T-helper 1 cell treated with Interleukin-12 subunit alpha and Interleukin-12 subunit beta and Interleukin-4 antibody, amounts not matched to agents 30 ng/mL and 1 ng/mL, for 36 hours (primary cell): ENCODE results near the gene FREM2. TPM values are rescaled to one million over a fixed set of nuclear protein-coding genes. Genes with fewer than 3 reads are reported as not detected.

Experiments used
- intact Hi-C: fragments of 100-400 bp; cut with micrococcal nuclease; formaldehyde crosslinking; loops from one replicate; pipeline ENCODE4 v1.15.1; 2024
- total RNA-seq: library from RNA; stranded (reverse); gene quantifications from 2 replicates; pipeline ENCODE4 v1.2.3, GENCODE V29; 2022

FREM2 gene, protein sequence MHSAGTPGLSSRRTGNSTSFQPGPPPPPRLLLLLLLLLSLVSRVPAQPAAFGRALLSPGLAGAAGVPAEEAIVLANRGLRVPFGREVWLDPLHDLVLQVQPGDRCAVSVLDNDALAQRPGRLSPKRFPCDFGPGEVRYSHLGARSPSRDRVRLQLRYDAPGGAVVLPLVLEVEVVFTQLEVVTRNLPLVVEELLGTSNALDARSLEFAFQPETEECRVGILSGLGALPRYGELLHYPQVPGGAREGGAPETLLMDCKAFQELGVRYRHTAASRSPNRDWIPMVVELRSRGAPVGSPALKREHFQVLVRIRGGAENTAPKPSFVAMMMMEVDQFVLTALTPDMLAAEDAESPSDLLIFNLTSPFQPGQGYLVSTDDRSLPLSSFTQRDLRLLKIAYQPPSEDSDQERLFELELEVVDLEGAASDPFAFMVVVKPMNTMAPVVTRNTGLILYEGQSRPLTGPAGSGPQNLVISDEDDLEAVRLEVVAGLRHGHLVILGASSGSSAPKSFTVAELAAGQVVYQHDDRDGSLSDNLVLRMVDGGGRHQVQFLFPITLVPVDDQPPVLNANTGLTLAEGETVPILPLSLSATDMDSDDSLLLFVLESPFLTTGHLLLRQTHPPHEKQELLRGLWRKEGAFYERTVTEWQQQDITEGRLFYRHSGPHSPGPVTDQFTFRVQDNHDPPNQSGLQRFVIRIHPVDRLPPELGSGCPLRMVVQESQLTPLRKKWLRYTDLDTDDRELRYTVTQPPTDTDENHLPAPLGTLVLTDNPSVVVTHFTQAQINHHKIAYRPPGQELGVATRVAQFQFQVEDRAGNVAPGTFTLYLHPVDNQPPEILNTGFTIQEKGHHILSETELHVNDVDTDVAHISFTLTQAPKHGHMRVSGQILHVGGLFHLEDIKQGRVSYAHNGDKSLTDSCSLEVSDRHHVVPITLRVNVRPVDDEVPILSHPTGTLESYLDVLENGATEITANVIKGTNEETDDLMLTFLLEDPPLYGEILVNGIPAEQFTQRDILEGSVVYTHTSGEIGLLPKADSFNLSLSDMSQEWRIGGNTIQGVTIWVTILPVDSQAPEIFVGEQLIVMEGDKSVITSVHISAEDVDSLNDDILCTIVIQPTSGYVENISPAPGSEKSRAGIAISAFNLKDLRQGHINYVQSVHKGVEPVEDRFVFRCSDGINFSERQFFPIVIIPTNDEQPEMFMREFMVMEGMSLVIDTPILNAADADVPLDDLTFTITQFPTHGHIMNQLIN (N-terminal part only)
- 0.15 TPM in 2 replicates for total RNA-seq

DNA sequence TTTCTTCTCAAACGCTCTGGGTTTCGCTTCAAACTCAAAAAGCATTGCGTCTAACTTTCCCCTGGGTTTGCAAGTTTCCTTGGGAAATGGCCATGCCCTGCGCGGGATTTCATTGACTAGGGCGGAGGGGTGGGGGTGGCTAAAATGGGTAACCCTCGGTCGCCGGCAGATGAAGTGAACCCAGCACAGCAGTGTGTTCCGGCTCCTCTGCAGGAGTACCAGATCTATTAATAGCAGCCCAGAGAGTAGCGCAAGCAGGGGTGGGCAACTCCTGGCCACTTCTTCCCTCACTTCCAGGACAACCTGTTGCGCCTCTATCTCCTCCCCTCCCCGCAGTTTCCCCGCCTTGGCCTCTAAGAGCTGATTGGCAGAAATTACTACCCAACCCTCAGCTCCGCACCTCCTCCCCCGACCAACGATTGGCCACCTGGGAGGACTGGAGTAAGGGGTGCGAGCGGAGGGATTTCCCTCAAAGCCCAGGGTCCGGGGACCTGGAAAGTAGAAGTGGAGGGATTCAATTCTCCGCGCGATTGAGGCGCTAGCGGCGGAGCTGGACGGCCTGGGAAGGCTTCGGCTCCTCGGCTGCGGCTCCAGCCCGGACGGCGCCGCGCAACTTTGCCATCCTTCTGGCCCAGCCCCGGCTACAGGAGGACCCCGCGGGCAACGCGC is at the start of gene FREM2:
FREM2 (plus strand) TSS at position 501 of the 669 bp plus-strand sequence. CDS start 268 bp downstream, outside the sequence.
- intact Hi-C loops = loop anchor here (10.0 kb wide), 1 partner anchor 228 kb away; no protein-coding TSS in a partner anchor

DNA sequence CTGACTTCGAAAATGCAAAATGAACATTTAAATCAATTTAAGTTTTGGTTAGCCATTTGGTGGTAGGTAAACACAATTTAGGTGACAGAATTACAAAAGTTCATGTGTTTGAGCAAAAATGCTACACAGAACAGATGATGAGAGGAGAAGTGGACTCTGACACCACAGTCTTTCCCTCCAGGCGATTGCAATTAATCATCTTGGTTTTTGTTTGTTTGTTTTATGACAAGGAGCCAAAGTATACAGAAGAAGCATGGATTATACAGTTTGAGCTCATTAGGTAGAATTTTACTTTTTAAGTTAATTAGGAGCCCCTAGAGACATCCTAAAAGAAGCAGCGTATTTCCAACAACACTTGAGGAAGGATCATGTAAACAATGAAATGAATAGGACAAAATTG is 49.3 kb upstream of the FREM2 start:
- intact Hi-C loops = no loop called here

DNA sequence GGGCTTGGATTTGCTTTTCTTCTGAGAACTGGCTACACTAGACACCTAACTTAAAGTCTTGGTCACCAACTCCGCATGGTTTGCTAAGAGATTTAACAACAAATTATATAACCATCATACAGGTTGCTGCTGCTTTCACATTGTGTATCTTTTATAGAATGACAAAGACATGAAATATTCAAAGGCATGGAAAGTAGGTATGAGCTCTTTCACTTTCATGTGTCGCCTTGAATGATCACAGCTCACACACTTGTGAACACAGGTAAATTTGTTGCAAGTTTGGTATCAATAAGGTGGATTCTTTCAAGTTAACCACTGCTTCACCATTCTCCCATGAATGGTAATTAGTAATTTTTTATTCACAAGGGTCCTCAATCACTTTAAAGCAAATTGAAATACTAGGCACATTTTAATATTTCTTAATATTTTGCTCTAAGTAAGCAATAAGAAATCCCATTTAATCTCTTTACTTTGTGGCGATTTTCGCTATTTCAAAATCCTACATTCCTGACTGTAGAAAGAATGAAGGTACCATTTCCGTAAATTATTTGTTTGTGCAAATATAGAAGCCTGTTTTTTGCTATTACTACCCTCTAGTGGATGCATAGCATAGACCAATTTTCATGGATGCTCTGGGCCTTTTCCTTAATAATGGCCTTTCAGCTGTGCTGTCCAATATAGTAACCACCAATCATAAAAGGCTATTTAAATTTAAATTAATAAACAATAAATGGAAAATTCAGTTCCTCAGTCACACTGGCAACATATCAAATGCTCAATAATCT is 45.5 kb upstream of the FREM2 start:
- intact Hi-C loops = no loop called here

DNA sequence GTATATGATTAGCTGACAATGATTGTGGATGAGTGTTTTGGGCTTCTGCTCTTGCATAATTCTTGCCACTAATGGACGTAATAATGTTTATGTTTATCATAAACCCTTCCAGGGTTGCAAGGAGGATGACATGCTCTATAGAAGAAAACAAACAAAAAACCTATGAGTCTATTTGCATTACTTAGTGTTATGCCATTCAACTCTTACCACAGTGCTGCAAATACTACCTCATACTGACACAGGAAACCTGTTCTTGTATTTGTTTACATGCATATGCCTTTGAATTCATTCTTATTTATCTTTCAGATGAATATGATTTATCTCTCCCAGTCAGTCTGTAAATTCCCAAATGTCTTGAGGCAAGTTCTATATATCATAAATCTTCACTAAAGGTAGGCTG is 39.6 kb upstream of the FREM2 start:
- intact Hi-C loops = no loop called here

- intact Hi-C loops = no loop called here
These were observed 38.0 kb upstream of the FREM2 start for GRCh38 chr13:38648912-38649311.

DNA sequence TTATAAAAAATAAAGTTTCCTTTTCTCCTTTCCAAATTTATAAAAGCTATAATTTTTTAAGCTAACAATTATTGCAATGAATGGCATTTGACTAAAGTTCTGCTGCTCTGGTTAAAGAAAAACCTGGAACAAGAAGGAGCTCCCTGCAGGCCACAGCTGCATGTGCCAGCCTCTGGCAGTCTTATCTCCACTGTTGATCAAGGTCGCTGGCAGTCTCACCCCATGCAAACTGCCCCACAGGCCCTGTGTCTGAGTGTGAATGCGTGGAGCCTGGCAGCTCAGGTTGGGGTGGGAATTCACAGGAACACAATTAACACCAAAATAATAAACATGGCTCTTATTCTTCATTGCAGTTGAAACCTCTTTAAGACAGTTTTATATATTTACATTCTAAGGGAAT is 30.2 kb upstream of the FREM2 start:
- intact Hi-C loops = no loop called here

DNA sequence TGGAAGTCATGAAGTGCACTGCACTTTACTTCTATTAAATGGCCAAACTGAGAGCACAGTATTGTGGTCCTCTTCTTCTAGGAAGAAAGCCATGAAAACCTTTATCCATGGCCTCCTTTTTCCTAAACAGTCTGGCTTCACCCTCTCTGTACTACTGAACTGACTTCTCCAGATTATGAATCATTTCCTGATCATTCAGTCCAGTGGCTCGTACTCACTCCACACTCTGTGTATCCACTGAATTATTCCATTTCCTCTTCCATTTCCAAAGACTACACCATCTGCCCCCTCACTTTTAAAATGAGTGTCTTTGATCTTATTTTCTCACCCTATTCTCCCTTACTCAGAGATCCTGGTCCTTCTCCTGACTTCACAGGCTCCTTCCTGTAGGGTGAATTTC is 29.7 kb upstream of the FREM2 start:
- intact Hi-C loops = no loop called here

DNA sequence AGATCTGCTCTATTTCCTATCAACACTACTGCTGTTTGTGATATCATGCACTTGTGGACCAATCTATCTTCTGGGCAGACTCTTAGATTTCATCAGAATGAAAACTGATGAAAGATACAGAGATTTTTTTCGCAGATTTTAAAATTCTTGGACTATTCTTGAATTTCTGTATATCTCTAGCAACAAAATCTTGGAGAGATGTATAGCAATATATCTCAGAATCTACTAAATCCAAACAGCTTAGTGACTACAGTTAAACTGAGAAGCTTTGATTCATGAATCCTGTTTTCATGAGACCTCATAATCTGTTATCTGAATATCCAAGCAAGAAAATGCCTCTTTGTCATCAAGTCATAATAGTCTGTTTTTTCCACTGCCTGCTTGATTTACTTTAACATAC is 28.0 kb upstream of the FREM2 start:
- intact Hi-C loops = no loop called here

GRCh38 chr13:38661010-38661675 is 25.7 kb upstream of the FREM2 start:
- intact Hi-C loops = no loop called here

DNA sequence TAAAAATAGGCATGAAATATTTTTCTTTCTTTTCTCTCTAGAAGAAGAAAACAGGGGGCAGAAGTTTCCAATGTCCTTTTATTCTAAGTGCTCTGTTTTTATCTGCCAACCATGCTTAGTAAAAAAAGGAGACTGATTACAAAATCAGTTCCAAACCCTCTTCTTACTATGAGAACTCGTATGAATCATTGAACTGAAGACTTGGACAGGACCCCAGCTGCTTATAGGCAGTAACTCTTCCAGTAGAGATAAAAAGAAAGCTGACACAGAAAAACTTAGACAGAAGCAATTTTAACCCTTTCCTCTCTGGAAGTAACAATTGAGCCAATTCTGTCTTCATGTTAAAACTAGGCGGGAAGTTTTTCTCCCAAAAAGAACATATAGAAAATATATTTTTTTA is 24.5 kb upstream of the FREM2 start:
- intact Hi-C loops = no loop called here

DNA sequence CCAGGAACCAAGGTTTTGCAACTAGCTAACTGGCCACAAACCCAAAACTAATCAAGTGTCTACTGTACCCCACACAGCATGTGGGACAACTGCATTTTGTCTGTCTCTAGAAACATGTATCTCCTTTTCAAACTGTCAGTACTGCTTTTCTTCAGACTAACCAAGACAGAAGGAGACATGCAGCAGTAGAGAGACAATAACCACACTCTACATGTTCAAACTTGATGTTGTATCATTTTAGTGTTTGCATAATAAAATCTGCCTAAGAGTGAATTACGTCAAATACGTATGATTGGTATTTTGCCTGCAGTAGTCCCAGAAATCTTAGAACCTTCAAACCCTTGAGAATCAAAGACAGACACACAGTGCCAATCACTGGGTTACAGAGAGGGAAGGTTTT is 22.0 kb upstream of the FREM2 start:
- intact Hi-C loops = no loop called here

DNA sequence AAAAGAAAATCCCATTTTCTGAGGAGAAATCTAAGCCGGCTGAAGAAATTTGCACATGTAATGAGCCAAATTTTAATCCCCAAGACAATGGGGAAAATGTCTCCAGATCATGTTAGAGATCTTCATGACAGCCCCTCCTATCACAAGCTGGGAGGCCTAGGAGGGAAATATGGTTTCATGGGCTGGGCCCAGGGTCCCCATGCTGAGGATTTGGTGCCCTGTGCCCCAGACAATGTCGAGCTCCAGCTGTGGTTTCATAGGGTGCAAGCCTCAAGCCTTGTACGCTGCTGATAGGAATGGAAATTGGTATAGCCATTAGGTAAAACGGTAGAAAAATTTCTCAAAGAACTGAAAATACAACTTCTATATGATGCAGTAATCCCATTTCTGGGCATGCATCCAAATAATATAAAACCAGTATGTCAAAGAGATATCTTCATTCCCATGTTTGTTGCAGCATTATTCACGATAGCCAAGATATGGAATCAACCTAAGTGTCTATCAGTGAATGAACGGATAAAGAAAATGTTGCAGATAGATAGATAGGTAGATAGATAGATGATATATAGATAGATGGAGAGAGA is 19.3 kb upstream of the FREM2 start:
- intact Hi-C loops = no loop called here

DNA sequence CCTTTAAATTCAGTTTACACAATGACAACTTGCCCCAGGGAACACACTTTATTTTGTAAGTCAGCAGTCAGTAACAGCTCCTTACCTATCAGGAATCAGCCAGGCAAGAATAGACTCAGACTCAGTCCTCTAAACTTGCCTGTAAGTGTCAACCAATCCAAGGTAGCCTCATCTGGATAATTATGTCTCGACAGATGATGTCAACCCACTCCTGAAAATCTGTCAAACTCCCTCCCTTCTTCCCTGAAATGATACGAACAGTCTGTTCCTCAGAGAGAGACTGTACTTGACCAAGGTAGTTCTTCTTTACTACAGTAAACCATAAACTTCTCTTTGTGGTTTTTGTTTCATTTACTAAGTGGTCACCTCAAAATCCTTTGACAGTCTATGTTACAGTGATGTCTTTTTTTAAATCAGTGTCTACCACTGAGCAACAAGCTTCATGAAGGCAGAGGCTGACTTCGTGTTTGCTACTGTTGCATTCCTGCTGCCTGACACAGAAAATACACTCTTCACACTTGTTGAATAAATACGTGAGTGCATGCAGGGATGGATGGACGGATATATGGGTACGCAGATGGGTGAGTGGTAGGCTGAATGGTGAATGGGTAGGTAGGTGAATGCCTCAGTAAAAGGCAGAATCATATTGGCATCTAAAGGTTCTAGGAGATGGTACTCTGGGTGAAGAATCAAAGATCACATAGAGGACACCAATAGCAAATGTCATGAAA is 17.5 kb upstream of the FREM2 start:
- intact Hi-C loops = no loop called here

DNA sequence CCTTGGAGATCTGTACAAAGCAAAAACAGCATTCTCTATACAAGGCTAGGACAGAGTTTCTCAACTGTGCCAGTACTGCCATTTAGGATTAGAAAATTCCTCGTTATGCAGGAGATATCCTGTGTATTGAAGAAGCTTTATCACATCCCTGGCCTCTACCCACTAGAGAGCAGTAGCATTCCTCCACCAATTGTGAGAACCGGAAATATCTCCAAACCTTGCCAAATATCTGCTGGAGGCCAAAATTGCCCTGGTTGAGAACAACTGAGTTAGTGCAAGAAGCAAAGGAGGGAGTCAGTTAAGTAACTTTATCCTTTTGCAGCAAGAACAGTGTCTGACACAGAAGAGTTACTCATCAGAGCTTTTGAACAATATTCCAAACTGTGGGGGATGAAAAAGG is 16.2 kb upstream of the FREM2 start:
- intact Hi-C loops = no loop called here

- intact Hi-C loops = no loop called here
These were observed 14.9 kb upstream of the FREM2 start for GRCh38 chr13:38671980-38672379.

DNA sequence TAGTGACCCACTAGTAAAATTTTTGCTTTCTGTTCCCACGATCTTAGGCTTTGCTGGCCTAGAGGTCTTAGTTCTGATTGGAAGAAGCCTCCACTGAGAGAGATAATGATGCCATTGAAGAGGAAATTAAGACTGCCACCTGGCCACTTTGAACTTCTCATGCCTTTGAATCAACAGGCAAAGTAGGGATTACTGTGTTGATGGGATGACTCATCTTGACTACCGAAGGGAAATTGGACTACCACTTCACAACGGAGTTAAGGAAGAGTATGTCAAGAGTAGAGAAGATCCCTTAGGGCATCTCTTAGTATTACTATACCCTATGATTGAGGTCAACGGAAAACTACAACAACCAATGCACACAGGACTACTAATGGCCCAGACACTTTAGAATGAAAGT is 12.7 kb upstream of the FREM2 start:
- intact Hi-C loops = no loop called here

DNA sequence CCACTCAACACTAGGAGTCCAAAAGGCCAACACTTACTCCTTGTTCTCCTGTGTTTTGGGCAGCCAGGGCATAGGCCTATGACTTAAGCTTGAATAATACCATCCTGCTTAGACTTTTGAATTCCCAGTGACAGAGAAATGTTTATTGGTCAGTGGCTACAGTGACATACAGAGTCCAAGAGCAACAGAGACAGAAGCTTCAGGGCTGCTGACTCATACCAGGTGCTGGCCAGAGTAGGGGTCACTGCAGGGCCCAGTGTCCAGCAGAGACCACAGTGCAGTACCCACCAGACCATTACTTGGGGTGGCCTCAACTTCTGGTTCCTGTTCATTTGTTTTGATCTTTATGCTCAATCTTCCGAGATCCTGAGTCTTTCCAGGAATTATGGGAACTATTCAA is 6.0 kb upstream of the FREM2 start:
- intact Hi-C loops = loop anchor here (10.0 kb wide), 1 partner anchor 234 kb away; no protein-coding TSS in a partner anchor

DNA sequence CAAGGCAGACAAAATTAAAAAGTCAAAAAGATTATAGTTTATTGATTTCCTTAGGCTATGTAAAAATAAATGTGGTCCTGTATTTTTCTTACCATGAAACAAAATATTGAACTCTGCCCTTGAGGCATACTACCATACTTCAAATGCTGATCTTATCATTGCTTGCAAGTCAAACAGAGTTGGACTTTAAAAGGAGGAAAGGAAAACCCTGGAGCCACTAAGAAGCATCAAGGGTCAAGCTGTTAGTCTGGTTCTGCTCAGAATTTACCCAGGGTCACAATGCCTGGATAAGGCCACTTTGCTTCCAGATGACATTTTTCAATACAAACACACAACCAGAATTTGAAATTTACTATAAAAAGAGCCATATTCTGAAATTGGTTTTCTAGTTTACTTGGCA is 2.2 kb upstream of the FREM2 start:
- intact Hi-C loops = loop anchor here (10.0 kb wide), 1 partner anchor 230 kb away; no protein-coding TSS in a partner anchor
